Thymus (tissue), 11 donors: ENCODE data around the gene CELF1. TPM values are rescaled to one million over a fixed set of nuclear protein-coding genes. Genes with fewer than 3 reads are reported as not detected.

Source experiments
- DNase-seq, 9 donors: peaks; one replicate each; pipeline ENCODE4 v3.0.0-alpha.2; 2013; ENCODE audit warnings: low spot score in 9 of 9, low read depth in 6 of 9, missing footprints in 1 of 9
- H3K27ac ChIP-seq, 2 donors: one replicate each; pipeline ENCODE4 v1.5.1; 2013; ENCODE audit warnings: control low read depth in 1 of 2, low read depth in 1 of 2, low read length in 1 of 2, mild to moderate bottlenecking in 1 of 2, moderate library complexity in 1 of 2
- H3K27me3 ChIP-seq, 2 donors: one replicate each; pipeline ENCODE4 v1.5.1; 2013; ENCODE audit warnings: low read length in 1 of 2; ENCODE audit not compliant: control insufficient read depth in 2 of 2, insufficient read depth in 1 of 2
- H3K36me3 ChIP-seq, 2 donors: one replicate each; pipeline ENCODE4 v1.5.1; 2013; ENCODE audit warnings: low read length in 1 of 2, mild to moderate bottlenecking in 1 of 2, moderate library complexity in 1 of 2; ENCODE audit not compliant: control insufficient read depth in 2 of 2, insufficient read depth in 2 of 2
- H3K4me1 ChIP-seq, 2 donors: one replicate each; pipeline ENCODE4 v1.5.1; 2013; ENCODE audit warnings: low read length in 2 of 2; ENCODE audit not compliant: control insufficient read depth in 2 of 2, insufficient read depth in 2 of 2
- H3K4me3 ChIP-seq, 2 donors: one replicate each; pipeline ENCODE4 v1.5.1; 2013; ENCODE audit warnings: low read length in 2 of 2, control low read depth in 1 of 2, mild to moderate bottlenecking in 1 of 2
- H3K9me3 ChIP-seq, 2 donors: one replicate each; pipeline ENCODE4 v1.5.1; 2013; ENCODE audit warnings: low read length in 1 of 2, mild to moderate bottlenecking in 1 of 2; ENCODE audit not compliant: control insufficient read depth in 2 of 2, insufficient read depth in 1 of 2
- WGBS: extraction: QIAGEN DNeasy Blood & Tissue Kit; methylation state at CpG from one replicate; pipeline ENCODE4 v1.1.7; 2013; 5-methylcytosine and 5-hydroxymethylcytosine counted together
- polyA plus RNA-seq: library from polyadenylated mRNA; stranded (reverse); fragments of 200-250 nt; gene quantifications from one replicate; pipeline ENCODE4 v1.2.3, GENCODE V29; 2013
- total RNA-seq: library from RNA; stranded (reverse); fragments of 120-200 nt; gene quantifications from one replicate; pipeline ENCODE4 v1.2.4, GENCODE V29; 2013
- donor health status: healthy.

CELF1 gene
- total and polyA plus RNA-seq, 2 donors = 35.4 to 41.1 TPM

DNA sequence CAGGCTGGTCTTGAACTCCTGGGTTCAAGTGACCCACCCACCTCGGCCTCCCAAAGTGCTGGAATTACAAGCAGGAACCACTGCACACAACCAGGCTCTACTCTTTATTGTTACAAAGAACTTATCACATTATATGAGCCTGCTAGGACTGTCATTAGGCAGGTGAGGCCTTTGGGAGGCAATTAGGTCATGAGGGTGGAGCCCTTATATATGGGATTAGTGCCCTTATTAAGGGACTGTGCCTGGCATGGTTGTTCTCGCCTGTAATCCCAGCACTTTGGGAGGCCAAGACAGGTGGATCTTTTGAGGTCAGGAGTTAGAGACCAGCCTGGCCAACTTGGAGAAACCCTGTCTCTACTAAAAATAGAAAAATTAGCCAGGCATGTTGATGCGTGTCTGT, 116.2 kb downstream of the CELF1 start:
- Histone ChIP-seq H3K4me1 (peaks cover under 1 to 6% of the 10 kb centered on the region in 2 donors), H3K4me3 (no peak overlapping the region), H3K9me3 (peaks cover 0 to 8% of the 10 kb centered on the region in 2 donors), H3K27me3 (no peaks in the 10 kb centered on the region), H3K27ac (no peak overlapping the region), H3K36me3 (no peaks in the 10 kb centered on the region)
- DNase-seq = no peak
- WGBS = 98% methylated on average over 3 of the region's 3 CpGs

DNA sequence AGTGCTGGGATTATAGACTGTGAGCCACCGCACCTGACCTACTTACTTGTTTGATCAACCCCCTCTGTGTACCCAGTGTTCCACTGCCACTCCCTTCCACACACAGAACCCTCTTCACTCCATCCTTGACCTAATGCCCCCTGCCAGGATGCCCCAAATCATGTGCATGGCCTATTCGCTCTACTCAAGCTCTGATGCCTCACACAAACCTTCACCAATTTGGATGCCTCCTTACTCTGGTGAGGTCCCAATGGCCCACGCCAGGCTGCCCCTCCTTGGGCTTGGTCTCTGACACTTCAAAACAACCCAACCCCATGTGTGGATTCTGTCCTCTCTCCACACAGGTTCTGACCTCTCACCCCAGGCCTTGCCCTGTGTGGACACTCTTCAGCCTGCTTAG, 117.2 kb downstream of the CELF1 start:
- WGBS = 99% methylated on average over 3 of the region's 3 CpGs
- Histone ChIP-seq H3K9me3 (peaks cover 0 to 8% of the 10 kb centered on the region in 2 donors), H3K27me3 (no peaks in the 10 kb centered on the region), H3K36me3 (no peaks in the 10 kb centered on the region), H3K4me3 (no peak overlapping the region), H3K4me1 (peaks cover 9 to 16% of the 10 kb centered on the region in 2 donors), H3K27ac (no peak overlapping the region)
- no peak for DNase-seq

DNA sequence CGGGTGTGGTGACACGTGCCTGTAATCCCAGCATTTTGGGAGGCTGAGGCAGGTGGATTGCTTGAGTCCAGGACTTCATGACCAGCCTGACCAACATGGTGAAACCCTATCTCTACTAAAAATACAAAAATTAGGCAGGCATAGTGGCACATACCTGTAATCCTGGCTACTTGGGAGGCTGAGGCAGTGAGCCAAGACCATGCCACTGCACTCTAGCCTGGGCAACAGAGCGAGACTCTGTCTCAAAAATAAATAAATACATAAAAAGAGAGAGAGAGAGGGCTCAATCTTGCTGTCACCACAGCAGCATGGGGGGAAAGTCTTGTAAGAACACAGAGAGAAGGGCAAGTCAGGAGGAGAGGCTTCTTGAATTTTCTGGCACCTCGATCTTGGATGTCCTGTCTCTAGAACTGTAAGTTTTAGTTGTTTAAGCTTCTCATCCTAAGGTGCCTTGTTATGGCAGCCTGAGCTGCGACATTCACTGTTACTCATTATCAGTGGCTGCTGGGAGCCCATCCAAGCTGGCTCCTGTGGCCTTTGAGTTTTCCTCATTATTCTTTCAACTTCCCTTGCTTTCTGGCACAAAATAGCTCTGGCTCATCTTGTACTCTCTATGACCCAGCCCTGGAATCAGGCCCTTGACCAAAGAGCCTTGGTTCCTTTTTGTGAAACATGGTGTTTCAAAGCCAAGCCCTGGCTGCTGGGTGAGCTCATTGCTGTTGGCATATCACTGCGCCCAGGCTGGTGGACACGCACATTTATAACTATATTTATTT, 118.7 kb downstream of the CELF1 start:
- no peak overlapping the region for H3K4me3 ChIP-seq
- no peaks in the 10 kb centered on the region for H3K36me3 ChIP-seq
- WGBS = 97% methylated on average over 7 of the region's 7 CpGs
- DNase-seq = no peak
- peaks cover 0 to 8% of the 10 kb centered on the region in 2 donors for H3K9me3 ChIP-seq
- H3K27ac ChIP-seq = no peak overlapping the region
- H3K27me3 ChIP-seq = no peaks in the 10 kb centered on the region
- H3K4me1 ChIP-seq = peaks cover 16 to 28% of the 10 kb centered on the region in 2 donors

DNA sequence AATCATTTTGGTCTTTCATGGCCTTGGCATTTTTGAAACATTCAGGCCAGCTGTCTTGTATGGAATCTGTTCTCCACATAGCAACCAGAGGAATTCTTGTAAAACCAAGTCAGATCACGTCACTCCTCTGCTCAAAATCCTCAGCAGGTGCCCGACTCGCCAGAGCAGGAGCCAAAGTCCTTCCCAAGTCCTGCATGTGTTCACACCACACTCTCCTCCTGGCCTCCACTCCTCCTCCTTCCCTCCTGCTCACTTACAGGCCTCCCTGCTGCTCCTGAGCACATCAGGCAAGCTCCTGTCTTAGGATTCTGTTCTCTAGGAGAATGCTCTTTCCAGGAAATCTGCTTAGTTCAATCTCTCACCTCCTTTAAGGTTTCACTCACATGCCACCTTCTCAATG, 119.8 kb downstream of the CELF1 start:
- Histone ChIP-seq H3K36me3 (no peaks in the 10 kb centered on the region), H3K4me3 (no peak overlapping the region), H3K4me1 (peaks cover 16 to 28% of the 10 kb centered on the region in 2 donors), H3K27ac (no peak overlapping the region), H3K27me3 (no peaks in the 10 kb centered on the region), H3K9me3 (peaks cover 0 to 8% of the 10 kb centered on the region in 2 donors)
- WGBS = 96% methylated on average over 3 of the region's 3 CpGs
- DNase-seq = no peak

DNA sequence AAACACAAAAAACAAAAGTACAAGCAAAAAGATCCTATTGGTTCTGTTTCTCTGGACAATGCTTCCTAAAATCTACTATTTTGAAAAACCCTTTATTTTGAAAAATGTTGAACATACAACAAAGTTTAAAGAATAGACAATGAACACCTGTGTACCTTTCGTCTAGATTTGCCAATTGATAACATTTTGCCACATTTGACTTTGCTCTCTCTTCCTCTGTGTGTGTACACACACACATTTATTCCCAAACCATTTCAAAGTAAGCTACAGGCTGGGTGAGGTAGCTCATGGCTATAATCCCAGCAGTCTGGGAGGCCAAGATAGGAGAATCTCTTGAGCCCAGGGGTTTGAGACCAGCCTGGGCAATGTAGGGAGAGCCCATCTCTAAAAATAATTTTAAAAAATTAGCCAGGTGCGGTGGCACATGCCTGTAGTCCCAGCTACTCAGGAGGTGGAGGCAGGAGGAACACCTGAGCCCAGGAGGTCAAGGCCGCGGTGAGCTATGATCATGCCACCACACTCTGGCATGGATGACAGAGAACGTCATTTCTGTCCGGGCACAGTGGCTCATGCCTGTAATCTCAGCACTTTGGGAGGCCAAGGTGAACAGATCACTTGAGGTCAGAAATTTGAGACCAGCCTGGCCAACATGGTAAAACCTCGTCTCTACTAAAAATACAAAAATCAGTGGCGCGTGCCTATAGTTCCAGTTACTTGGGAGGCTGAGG, 121.4 kb downstream of the CELF1 start:
- WGBS = 93% methylated on average over 9 of the region's 9 CpGs
- no peaks in the 10 kb centered on the region for H3K27me3 ChIP-seq
- peak in 1 of 9 donors; percentile 37 for DNase-seq
- H3K9me3 ChIP-seq = peaks cover 0 to 2% of the 10 kb centered on the region in 2 donors
- no peaks in the 10 kb centered on the region for H3K36me3 ChIP-seq
- H3K4me1 ChIP-seq = peaks cover 16 to 32% of the 10 kb centered on the region in 2 donors
- H3K4me3 ChIP-seq = no peak overlapping the region
- peak overlapping the region in 1 of 2 donors; percentile 88 for H3K27ac ChIP-seq

DNA sequence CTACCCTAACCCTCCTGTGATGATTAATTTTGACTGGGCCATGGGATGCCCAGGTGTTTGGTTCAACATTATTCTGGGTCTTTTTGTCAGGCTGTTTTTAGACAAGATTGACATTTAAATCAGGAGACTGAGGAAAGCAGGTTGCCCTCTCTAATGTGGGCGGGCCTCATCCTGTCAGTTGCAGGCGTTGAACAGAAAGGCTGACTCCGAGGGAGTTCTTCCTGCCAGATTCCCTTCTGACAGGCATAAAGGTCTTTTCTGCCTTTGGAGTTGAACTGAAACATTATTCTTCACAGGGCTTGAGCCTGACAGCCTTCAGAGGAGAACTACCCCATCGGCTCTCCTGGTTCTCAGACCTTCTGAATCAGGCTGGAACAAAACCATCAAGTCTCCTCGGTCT, 122.4 kb downstream of the CELF1 start:
- DNase-seq = peak in 4 of 9 donors; percentile 31 to 69 (median 46)
- no peak overlapping the region for H3K4me3 ChIP-seq
- H3K36me3 ChIP-seq = no peaks in the 10 kb centered on the region
- H3K9me3 ChIP-seq = peaks cover 0 to 3% of the 10 kb centered on the region in 2 donors
- H3K27me3 ChIP-seq = no peaks in the 10 kb centered on the region
- WGBS = 43% methylated on average over 5 of the region's 5 CpGs
- H3K27ac ChIP-seq = peak overlapping the region; percentile 58 to 88
- H3K4me1 ChIP-seq = peaks cover 17 to 34% of the 10 kb centered on the region in 2 donors

DNA sequence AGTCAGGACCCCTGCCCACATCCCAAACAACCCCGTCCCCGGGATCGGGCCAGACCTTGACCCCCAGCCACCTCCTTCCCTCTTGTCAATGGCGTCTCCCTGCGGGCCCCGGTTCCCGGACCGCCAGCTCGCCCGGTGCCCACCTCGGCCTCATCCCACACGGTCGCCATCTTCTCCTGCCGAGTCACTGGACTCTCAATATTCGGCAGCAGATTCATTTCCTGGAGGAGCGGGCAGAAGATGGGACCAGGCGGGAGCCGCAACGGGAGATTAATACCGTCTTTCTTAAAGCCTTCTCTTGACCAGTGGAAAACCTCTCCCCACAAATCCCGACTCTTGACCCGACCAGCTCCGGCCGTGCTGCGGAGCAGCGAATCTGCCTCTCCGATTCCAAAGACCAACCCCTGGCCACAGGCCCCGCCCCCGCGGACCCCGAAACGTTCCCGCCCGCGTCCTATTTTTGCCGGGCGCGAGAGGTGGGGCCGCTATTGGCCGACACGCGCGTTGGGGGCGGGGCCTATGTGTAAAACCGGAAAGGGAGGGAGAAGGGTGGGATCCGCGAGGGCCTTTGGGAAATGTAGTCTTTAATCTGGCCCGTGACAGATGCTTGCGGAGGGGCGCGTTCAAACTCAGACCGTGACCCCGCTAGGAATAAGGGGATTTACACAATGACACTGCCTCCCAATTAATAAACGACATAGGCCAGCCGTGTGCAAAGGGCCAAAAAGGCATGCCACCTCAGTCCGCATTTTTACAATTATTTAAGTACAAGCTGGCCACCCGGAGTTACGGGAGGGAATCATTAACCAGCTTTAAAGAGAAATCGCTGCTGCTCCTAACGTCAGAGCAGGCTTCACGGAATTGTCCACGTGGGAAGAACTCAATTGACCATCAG, 126.6 kb downstream of the CELF1 start, which contains the start of gene PSMC3:
PSMC3 (minus strand) TSS at position 378 of the 895 bp plus-strand sequence; CDS start at position 218, 160 bp downstream.
- peak within 1 kb of the TSS; percentile 81 to 100 for H3K4me3 ChIP-seq
- no peaks in the 10 kb centered on the region for H3K27me3 ChIP-seq
- H3K9me3 ChIP-seq = peaks cover 0 to 3% of the 10 kb centered on the region in 2 donors
- peak; percentile 88 to 98 (median 95) for DNase-seq
- peaks cover 35% of the 10 kb centered on the region in 2 donors for H3K36me3 ChIP-seq
- H3K27ac ChIP-seq = peak within 1 kb of the TSS; percentile 73 to 86
- under 1% methylated on average over 62 of the region's 62 CpGs for WGBS
- peaks cover 22 to 34% of the 10 kb centered on the region in 2 donors for H3K4me1 ChIP-seq

DNA sequence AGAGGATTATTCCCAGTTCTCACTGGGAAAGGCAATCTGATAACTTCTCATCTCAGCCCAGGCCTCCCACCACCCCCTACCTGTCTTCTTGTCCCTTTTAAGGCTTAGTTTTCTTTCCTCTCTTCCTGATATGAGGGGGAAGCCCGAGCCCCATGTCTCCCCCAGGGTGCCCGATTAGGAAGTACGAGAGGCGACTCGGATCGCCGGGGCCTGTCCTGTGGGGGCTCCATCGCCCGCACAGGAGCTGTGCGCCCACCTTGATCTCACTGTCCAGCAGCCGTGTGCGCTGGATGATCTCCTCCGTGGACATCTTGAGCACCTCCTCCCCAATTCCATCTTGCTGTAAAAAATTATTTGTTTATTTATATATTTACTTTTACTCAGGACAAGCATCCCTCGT, 127.3 kb downstream of the CELF1 start:
- Histone ChIP-seq H3K27me3 (no peaks in the 10 kb centered on the region), H3K9me3 (peaks cover 0 to 3% of the 10 kb centered on the region in 2 donors), H3K4me3 (peak overlapping the region; percentile 81 to 100), H3K36me3 (peaks cover 42% of the 10 kb centered on the region in 2 donors), H3K4me1 (peaks cover 17 to 27% of the 10 kb centered on the region in 2 donors), H3K27ac (peak overlapping the region in 1 of 2 donors; percentile 86)
- under 1% methylated on average over 14 of the region's 14 CpGs for WGBS
- no peak for DNase-seq
